Kidney epithelial cell (primary cell): ENCODE data around the gene TNK2. TPM values are rescaled to one million over a fixed set of nuclear protein-coding genes. Genes with fewer than 3 reads are reported as not detected.
"Not testable (repeated sequence)": the region's sequence is repeated elsewhere in the genome, so short reads cannot be mapped to it uniquely, and the experiment has no call there.

Experiments used
- DNase-seq: peaks from one replicate; pipeline ENCODE4 v3.0.0-alpha.2; 2010; ENCODE audit warnings: low read depth
- H3K27me3 ChIP-seq: 2 replicates; pipeline ENCODE4 v1.6.0; 2011; ENCODE audit warnings: low read length; ENCODE audit not compliant: control insufficient read depth, insufficient read depth
- H3K36me3 ChIP-seq: 2 replicates; pipeline ENCODE4 v1.5.1; 2011; ENCODE audit warnings: low read length; ENCODE audit not compliant: control insufficient read depth, insufficient read depth
- H3K4me3 ChIP-seq: 2 replicates; pipeline ENCODE4 v1.5.1; 2011; ENCODE audit warnings: low read depth, mild to moderate bottlenecking, control low read depth, low read length
- CTCF ChIP-seq: IDR thresholded peaks from 2 replicates; pipeline ENCODE4 v1.5.1; 2011; ENCODE audit warnings: mild to moderate bottlenecking, moderate library complexity, low read length, control low read depth, inconsistent platforms; ENCODE audit not compliant: insufficient read depth, poor library complexity, severe bottlenecking
- total RNA-seq: library from RNA; depleted of rRNA; stranded (reverse); fragments of >200 nt; gene quantifications from 2 replicates; pipeline ENCODE4 v1.2.3, GENCODE V29; 2015

Gene TNK2
- total RNA-seq, 1 donor from 2014 or later, result 16.0 TPM

- Histone ChIP-seq H3K36me3 (no peaks in the 10 kb centered on the region), H3K27me3 (peaks cover 6% of the 10 kb centered on the region), H3K4me3 (no peak overlapping the region)
- DNase-seq, result no peak
- no peak for TF ChIP-seq CTCF
These were observed 9.8 kb upstream of the TNK2 start for GRCh38 chr3:195918176-195918575.

GRCh38 chr3:195916991-195917390, 8.6 kb upstream of the TNK2 start:
- H3K36me3 ChIP-seq, result no peaks in the 10 kb centered on the region
- no peak overlapping the region for H3K4me3 ChIP-seq
- no peak for DNase-seq

GRCh38 chr3:195916291-195916690, 7.9 kb upstream of the TNK2 start:
- Histone ChIP-seq H3K4me3 (no peak overlapping the region), H3K36me3 (no peaks in the 10 kb centered on the region), H3K27me3 (peaks cover 6% of the 10 kb centered on the region)
- no peak for DNase-seq
- no peak for TF ChIP-seq CTCF

More at GRCh38 chr3:195916991-195917390, 8.6 kb upstream of the TNK2 start:
- peaks cover 6% of the 10 kb centered on the region for H3K27me3 ChIP-seq
- no peak for TF ChIP-seq CTCF

GRCh38 chr3:195914648-195915473, 6.5 kb upstream of the TNK2 start:
- Histone ChIP-seq H3K27me3 (peaks cover 6% of the 10 kb centered on the region), H3K36me3 (no peaks in the 10 kb centered on the region), H3K4me3 (no peak overlapping the region)
- peak; percentile 90 for DNase-seq
- peak; percentile 94 for TF ChIP-seq CTCF

- H3K4me3 ChIP-seq, DNase-seq, H3K36me3 ChIP-seq, H3K27me3 ChIP-seq: not testable (repeated sequence)
These were observed 5.8 kb upstream of the TNK2 start for GRCh38 chr3:195914146-195914545.

GRCh38 chr3:195913382-195913781, 5.0 kb upstream of the TNK2 start:
- no peak overlapping the region for H3K4me3 ChIP-seq
- DNase-seq, result no peak
- no peaks in the 10 kb centered on the region for H3K36me3 ChIP-seq
- no peak for TF ChIP-seq CTCF
- peaks cover 6% of the 10 kb centered on the region for H3K27me3 ChIP-seq
